HEK293 (cell line): ENCODE measurements around the gene CHAC2.

Source experiments
- GLI4 ChIP-seq: fragments of 450-650 bp; formaldehyde crosslinking; IDR thresholded peaks from 2 replicates; pipeline ENCODE4 v1.5.1; 2016; ENCODE audit warnings: missing biosample characterization, missing genetic modification characterization
- TF ChIP-seq, protein P1 (sequence below): fragments of 450-650 bp; formaldehyde crosslinking; IDR thresholded peaks from 2 replicates; pipeline ENCODE4 v1.5.1; 2016; ENCODE audit warnings: missing biosample characterization, missing genetic modification characterization

GRCh38 chr2:53729143-53729762 is 38.4 kb upstream of the CHAC2 start:
- no peak for TF ChIP-seq GLI4 (tag by site-specific recombination)
- TF ChIP-seq, protein P1, sequence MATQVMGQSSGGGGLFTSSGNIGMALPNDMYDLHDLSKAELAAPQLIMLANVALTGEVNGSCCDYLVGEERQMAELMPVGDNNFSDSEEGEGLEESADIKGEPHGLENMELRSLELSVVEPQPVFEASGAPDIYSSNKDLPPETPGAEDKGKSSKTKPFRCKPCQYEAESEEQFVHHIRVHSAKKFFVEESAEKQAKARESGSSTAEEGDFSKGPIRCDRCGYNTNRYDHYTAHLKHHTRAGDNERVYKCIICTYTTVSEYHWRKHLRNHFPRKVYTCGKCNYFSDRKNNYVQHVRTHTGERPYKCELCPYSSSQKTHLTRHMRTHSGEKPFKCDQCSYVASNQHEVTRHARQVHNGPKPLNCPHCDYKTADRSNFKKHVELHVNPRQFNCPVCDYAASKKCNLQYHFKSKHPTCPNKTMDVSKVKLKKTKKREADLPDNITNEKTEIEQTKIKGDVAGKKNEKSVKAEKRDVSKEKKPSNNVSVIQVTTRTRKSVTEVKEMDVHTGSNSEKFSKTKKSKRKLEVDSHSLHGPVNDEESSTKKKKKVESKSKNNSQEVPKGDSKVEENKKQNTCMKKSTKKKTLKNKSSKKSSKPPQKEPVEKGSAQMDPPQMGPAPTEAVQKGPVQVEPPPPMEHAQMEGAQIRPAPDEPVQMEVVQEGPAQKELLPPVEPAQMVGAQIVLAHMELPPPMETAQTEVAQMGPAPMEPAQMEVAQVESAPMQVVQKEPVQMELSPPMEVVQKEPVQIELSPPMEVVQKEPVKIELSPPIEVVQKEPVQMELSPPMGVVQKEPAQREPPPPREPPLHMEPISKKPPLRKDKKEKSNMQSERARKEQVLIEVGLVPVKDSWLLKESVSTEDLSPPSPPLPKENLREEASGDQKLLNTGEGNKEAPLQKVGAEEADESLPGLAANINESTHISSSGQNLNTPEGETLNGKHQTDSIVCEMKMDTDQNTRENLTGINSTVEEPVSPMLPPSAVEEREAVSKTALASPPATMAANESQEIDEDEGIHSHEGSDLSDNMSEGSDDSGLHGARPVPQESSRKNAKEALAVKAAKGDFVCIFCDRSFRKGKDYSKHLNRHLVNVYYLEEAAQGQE = no peak
